GM18508 (cell line): ENCODE measurements around the gene ECSCR.
"Not testable (repeated sequence)": the region's sequence is repeated elsewhere in the genome, so short reads cannot be mapped to it uniquely, and the experiment has no call there.

Experiments used
- ATAC-seq: cut with Tn5 transposase; IDR thresholded peaks from one replicate; pipeline ENCODE4 v1.9.1; 2021; ENCODE audit warnings: moderate number of reproducible peaks; ENCODE audit not compliant: insufficient read depth, unreplicated experiment

The ECSCR gene, protein sequence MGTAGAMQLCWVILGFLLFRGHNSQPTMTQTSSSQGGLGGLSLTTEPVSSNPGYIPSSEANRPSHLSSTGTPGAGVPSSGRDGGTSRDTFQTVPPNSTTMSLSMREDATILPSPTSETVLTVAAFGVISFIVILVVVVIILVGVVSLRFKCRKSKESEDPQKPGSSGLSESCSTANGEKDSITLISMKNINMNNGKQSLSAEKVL

DNA sequence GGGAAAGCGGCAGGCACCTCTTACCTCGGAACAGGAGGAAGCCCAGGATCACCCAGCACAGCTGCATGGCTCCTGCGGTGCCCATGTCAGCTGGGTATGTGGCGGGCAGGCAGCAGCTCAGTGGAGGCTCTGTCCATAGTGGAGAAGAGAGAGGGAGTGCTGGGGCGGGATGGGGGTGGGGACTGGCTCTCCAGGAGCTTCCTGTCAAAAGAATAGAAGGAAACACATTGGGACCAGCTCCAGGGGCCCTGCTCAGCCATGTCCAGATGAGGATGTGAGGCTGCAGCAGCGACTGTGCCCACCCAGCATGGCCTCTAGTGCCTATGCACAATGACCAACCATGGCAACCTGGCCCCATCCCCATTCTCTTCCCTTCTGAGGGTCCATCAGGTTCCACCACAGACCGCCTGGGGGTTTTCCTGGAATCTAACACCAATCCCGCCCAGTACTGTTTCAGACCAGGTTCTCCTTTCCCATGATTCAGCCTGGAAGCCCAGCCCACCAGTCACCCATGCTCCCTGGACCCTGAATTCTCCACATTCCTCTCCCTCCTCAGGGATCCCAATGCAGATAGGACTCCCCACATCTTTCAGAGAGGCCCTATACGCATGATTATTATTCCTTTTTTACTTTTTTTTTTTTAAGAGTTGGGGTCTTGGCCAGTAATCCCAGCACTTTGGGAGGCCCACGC lies at the start of gene ECSCR:
ECSCR (minus strand) TSS at position 158 of the 691 bp plus-strand sequence; CDS start at position 85, 73 bp downstream.
- no peak for ATAC-seq

DNA sequence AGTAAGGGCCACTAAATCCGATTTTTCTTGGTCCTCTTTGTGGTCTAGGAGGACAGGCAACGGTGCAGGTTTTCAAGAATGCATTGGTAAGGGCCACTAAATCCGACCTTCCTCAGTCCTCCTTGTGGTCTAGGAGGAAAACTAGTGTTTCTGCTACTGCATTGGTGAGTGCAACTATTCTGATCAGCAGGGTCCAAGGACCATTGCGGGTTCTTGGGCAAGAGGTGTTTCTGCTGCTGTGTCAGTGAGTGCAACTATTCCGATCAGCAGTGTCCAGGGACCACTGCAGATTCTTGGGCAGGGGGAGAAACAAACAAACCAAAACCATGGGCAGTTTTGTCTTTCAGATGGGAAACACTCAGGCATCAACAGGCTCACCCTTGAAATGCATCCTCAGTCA lies 42.2 kb upstream of the ECSCR start:
- not testable (repeated sequence) for ATAC-seq

DNA sequence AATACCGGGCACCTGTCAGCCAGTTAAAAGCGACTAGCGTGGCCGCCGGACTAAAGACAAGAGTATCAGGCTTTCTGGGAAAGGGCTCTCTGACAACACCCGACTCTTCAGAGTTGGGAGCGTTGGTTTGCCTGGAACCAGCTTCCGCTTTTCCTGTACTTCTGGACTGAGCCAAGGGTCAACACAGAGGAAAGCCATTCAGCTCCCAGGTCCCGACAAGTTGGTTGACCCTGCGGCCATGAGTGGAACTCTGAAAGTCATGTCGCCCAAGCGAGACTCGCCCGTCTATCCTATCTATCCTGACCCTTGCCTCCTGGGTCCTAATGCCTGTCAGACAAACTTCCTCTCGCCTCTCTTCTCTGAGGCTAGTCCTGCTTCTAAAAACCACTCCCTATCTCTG lies 41.3 kb upstream of the ECSCR start:
- not testable (repeated sequence) for ATAC-seq

DNA sequence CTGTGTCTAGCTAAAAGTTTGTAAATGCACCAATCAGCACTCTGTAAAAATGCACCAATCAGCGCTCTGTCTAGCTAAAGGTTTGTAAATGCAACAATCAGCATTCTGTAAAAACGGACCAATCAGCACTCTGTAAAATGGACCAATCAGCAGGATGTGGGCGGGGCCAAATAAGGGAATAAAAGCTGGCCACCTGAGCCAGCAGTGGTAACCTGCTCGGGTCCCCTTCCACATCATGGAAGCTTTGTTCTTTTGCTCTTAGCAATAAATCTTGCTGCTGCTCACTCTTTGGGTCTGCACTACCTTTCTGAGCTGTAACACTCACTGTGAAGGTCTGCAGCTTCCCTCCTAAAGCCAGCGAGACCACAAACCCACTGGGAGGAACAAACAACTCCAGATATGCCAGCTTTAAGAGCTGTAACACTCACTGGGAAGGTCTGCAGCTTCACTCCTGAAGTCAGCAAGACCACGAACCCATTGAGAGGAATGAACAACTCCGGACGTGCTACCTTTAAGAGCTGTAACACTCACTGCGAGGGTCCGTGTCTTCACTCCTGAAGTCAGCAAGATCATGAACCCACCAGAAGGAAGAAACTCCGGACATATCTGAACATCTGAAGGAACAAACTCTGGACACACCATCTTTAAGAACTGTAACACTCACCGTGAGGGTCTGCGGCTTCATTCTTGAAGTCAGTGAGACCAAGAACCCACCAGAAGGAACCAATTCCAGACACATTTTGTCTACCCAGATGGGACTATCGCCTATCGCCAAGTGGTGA lies 40.7 kb upstream of the ECSCR start:
- not testable (repeated sequence) for ATAC-seq

DNA sequence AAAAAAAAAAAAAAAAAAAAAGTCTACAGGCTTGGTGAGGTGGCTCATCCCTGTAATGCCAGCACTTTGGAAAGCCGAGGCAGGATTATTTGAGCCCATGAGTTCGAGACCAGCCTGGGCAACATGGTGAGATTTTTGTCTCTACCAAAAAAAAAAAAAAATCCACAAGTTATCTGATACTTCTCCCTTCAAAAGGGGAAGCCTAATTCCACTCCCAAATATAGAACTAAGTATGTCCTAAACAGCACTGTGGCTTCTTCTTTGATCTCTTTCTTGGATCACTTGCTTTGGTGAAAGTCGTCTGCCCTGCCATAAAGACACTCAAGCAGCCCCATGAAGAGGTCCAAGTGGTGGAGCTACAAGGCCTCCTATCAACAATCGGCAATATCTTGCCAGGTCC lies 38.8 kb upstream of the ECSCR start:
- ATAC-seq: no peak

DNA sequence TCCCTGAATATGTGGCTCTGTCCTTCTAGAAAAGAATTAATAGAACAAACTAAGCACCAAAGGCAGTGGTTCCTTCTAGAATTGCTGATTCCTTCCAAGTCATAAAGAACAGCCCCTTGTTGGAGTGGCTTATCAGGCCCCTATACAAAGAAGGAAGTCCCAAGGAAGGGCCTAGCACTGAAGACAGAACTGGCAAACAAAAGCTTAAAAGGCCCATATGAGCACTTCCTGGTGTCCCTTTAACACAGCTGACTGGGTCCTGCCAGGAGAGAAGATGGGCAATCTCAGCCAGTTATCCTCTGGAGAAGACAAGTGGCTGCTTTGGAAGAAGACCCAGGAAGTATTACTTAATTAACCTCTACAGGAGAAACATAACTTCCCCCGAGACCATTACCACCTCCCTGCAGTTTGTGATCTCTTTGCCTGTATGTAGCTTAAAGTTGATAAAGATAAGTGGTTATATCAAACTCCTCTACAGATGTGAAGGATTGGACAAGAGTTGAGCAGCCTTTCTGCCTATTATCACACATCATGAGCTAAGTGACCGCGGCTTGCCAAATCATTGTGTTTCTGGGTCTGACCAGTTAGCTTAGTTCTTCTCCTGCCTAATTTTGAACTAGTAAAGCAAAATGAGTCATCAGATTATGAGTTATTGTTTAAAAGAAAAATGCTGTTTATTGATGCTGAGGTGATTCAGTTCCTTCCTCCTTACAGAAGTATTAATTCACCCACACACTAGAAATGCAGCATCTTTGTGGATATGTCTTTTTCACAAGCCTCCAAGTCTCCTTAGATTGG lies 33.3 kb upstream of the ECSCR start:
- ATAC-seq: no peak

DNA sequence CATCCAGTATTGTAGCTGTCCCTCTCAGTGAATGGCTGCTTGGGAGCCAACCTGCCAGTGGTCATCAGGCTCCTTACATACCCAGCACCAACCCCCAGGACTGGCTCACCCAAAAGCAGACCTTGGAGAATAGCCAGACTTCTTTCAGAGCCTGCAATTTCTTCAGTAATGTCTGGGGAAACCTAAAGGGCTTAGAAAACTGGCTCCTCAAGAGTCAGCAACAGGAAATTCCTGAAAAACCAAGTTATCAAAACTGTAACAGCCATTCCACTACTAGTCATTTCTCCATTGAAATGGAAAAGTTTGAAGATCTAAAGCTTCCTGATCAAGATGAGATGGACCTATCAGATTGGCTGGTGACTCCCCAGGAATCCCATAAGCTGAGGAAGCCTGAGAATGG lies 32.3 kb upstream of the ECSCR start:
- no peak for ATAC-seq

DNA sequence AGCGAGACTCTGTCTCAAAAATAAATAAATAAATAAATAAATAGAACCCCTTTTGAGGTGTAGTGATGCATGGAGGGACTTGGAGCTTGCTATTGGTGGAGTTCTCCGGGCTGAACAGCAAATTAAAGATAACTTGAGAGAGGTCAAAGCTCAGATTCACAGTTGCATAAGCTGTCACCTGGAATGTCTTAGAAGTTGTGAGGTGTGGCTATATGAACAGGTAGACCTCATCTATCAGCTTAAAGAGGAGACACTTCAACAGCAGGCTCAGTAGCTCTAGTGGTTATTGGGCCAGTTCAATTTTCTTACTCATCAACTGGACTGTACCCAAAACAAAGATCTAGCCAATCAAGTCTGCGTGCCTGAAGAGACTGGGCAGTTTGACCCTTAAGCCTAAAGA lies 31.7 kb upstream of the ECSCR start:
- ATAC-seq: no peak

DNA sequence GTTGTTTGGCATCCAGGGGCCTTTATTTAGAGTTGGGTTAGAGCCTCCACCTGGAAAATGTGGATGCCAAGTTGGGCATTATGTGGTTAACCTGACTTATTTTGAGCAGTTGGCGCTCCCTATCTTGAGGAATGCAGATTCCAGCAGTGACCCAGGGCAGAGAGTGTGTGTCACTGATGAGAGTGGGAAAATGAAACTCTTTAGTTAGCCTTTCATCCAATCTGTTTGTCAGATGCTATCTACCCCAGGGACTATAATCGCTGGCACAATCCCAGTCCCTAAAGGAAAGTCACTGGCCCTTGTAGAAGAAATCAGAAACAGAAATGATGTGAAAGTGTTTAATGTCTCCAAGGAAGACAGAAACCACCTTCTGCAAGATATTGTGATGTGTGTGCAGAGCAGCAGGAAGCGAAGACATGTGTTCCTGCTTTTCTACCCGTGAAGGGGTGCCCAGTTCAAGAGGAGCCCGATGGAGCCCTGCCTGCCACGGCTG lies 30.2 kb upstream of the ECSCR start:
- ATAC-seq: no peak

DNA sequence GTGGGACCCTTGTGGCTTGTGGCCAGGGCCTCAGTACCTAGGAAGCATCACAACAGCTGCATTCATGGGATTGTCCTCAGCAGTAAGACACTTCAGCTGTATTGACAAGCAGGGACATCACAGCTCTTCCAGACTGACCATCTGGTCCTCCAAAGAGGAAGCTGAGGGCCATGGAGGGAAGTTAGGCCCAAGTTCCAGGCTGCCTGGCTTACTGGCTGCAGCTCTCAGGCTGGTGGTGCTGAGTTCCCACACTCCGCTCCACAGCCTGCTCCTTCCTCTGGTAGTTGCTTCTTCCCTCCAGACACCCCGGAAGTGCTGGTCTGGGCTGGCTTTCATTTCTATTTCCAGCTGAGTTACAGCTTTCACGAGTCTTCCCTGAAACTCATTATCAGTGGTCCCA lies 25.7 kb upstream of the ECSCR start:
- ATAC-seq: no peak

DNA sequence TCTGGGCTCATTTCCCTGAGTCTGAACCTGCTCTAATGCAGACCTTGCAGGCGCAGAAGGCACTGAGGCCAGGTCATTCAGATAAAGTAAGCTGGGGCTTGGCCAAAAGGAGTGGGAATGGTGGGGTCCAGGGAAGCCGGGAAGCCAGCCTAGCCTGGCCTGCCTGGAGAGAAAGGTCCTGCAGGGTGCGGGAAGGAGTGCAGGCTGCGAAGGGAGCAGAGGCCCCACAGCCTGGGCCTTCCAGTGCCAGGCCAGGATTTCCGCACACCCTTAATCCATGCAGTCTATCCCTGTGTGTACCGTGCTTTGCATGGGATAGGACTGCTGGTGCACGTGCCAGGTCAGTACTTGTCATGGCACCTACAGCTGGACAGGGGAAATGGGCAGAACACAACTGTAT lies 23.7 kb upstream of the ECSCR start:
- ATAC-seq: no peak

DNA sequence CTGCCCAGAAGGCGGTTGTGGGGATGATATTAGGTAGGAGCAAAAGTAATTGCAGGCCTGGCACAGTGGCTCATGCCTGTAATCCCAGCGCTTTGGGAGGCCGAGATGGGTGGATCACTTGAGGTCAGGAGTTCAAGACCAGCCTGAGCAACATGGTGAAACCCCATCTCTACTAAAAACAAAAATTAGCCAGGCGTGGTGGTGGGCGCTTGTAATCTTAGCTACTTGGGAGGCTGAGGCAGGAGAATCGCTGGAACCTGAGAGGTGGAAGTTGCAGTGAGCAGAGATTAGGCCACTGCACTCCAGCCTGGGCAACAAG lies 20.3 kb upstream of the ECSCR start:
- ATAC-seq: not testable (repeated sequence)

DNA sequence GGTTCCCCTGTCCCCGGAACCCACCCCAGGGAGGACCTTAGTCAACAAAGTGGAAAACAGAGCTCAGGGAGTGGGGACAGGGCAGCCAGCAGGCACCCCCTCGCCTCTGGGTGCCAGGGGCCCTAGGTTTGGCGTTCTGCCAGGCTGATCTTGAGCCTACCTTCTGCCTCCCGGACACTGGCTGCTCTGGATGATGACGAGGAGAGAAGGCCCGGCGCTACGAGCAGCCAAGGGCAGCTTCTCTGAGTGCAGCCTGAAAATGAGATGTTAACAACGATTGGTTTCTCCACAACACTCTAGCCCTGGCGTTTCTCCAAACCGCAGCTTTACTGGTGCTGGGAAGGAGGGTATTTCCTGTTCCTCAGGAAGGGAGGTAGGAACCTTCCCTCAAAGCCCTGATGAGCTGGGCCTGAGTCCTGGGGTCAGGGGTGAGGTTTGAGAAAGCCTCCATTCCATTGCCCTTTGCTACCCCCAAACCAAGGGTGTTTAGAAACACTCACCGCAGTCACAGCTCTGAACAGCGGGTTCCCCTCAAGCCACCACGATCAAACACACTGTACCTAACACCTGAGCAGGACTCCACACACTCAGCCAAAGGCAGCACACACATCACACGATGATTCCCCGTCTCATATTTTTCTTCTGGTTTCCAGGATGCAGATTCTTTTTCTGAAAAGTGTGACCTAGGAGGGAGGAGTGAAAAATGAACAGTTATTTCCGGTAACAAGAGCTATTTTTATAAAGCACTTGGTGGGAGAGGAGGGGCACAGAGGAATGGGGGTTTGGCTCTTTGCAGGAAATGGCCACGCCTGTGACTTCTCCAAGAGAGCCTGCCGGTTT lies 19.7 kb upstream of the ECSCR start, which contains the start of gene STING1:
STING1 (minus strand) TSS at position 709 of the 840 bp plus-strand sequence. CDS start 1,054 bp downstream, outside the sequence.
- no peak for ATAC-seq

DNA sequence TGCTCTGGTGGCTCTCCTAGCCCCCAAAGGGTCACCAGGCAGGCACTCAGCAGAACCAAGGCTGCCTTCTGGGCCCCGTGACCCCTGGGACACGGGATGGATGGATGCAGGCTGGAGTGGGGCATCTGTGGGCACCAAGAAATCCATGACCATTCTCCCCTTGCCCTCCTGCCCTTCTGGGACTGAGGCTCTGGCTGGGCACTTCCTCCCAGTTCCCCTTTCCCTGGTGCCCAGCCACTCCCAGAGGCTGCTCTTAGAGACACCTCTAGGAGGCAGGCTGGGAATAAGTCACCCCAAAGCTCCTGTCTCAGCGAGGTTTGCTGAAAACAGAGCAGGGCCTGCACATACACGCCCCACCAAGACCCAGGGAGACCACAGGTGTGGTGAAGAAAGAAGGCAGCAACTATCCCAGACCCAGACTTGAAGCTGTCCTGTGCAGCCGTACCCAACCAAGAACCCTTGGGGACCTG lies 19.1 kb upstream of the ECSCR start:
- ATAC-seq: no peak

DNA sequence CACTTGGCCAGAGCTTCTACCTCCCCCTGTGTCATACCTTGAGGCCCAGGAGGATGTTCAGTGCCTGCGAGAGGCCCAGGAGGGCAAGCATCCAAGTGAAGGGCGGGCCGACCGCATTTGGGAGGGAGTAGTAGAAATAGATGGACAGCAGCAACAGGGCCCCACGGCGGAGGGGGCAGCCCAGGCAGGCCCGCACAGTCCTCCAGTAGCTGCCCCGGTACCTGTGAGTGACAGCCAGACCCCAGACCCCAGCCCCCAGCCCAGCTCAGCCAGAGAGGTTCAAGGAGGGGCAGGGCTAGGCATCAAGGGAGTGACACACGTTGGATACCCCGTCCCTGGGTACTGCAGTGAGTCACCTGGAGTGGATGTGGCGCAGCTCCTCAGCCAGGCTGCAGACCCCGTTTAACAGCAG lies 18.6 kb upstream of the ECSCR start:
- no peak for ATAC-seq

DNA sequence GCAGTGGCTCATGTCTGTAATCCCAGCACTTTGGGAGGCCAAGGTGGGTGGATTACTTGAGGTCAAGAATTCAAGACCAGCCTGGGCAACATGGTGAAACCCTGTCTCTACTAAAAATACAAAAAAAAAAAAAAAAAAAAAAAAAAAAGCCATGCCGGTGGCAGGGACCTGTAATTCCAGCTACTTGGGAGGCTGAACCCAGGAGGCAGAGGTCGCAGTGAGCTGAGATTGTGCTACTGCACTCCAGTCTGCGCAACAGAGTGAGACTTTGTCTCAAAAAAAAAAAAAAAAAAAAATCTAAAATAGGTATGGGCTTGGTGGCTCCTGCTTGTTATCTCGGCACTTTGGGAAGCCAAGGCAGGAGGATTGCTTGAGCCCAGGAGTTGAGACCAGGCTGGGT lies 17.2 kb upstream of the ECSCR start:
- ATAC-seq: not testable (repeated sequence)

DNA sequence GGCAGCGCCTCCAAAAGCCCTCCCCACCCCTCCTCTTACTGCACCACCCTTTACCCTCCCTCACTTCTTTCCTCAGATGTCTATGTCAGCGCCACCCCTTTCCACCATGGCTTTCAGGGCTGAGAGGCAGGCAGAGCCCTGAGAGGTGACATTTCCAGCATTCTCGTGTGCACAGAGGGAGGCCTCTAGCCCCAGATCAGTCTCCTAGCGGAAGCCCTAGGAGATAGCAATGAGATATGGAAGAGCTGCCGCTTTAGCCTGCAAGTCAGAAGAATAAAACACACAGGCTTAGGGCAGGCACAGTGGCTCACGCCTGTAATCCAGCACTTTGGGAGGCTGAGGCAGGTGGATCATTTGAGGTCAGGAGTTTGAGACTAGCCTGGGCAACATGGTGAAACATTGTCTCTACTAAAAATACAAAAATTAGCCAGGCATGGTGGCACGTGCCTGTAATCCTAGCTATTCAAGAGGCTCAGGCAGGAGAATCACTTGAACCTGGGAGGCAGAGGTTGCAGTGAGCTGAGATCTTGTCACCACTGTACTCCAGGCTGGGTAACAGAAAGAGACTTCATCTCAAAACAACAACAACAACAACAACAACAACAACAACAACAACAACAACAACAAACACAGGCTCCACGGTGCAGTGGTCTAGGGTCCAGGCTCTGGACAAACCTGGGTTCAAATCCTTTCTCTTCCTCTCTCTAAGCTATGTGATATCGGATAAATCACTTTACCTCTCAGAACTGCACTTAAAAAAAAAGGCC lies 16.3 kb upstream of the ECSCR start:
- ATAC-seq: not testable (repeated sequence)

DNA sequence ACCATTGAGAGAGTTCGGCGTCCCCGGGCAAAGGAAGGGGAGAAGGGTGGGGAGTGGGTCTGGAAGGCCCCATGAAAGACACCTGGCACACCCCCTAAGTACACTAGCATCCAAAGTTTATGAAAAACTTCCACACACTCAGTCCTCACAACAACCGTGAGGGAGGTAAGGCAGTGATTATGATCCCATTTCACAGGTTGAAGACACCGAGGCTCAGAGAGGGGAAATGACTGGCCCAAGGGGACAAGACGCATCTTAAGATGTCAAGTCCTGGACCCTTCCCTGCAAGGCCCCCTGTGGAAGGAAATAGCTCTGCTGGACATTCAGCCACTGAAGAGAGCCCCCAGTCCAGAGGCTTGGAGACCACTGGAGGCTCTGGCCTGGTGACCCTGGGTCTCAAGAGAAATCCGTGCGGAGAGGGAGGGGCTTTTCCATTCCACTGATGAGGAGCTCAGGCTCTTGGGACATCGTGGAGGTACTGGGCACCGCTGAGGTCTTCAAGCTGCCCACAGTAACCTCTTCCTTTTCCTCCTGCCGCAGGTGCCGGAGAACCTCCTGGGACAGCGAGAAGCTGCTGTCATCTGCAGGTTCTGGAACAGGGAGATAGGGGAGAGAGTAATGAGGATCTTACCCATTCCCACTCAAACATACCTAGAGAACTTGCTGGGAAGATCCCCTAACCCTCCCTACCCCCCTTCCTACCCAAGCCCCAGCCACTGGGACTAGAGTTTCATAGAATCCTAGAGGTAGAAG lies 13.5 kb upstream of the ECSCR start:
- no peak for ATAC-seq
